Amniotic stem cell (primary cell): Measurements from ENCODE around the gene LRRC8D.

Experiments
- DNase-seq: peaks from one replicate; lab custom pipeline; 2025; lab: John Stamatoyannopoulos, UW

LRRC8D gene

GRCh38 chr1:89833183-89834082 is 12.6 kb downstream of the LRRC8D start:
- no peak for DNase-seq

GRCh38 chr1:89834083-89834704 is 13.4 kb downstream of the LRRC8D start:
- no peak for DNase-seq

- DNase-seq, result no peak
Observed at GRCh38 chr1:89836252-89837035, 15.6 kb downstream of the LRRC8D start.

- DNase-seq, result no peak
Observed at GRCh38 chr1:89837036-89837481, 16.2 kb downstream of the LRRC8D start.

GRCh38 chr1:89837510-89837909 is 16.7 kb downstream of the LRRC8D start:
- no peak for DNase-seq

- no peak for DNase-seq
Observed at GRCh38 chr1:89839516-89839915, 18.7 kb downstream of the LRRC8D start.

GRCh38 chr1:89841507-89841906 is 20.7 kb downstream of the LRRC8D start:
- DNase-seq, result no peak

- no peak for DNase-seq
Observed at GRCh38 chr1:89842567-89843272, 21.9 kb downstream of the LRRC8D start.

- peak; percentile 49 for DNase-seq
Observed at GRCh38 chr1:89843273-89844130, 22.7 kb downstream of the LRRC8D start.

GRCh38 chr1:89844241-89844807 is 23.5 kb downstream of the LRRC8D start:
- DNase-seq, result no peak

GRCh38 chr1:89844860-89845259 is 24.0 kb downstream of the LRRC8D start:
- DNase-seq, result no peak

- DNase-seq, result no peak
Observed at GRCh38 chr1:89847191-89847729, 26.4 kb downstream of the LRRC8D start.

GRCh38 chr1:89850844-89851415 is 30.1 kb downstream of the LRRC8D start:
- DNase-seq, result no peak

GRCh38 chr1:89854140-89854539 is 33.3 kb downstream of the LRRC8D start:
- DNase-seq, result no peak

GRCh38 chr1:89855413-89856123 is 34.7 kb downstream of the LRRC8D start:
- DNase-seq, result peak; percentile 10

GRCh38 chr1:89863165-89863830 is 42.5 kb downstream of the LRRC8D start:
- DNase-seq, result no peak

GRCh38 chr1:89865498-89866382 is 44.9 kb downstream of the LRRC8D start:
- no peak for DNase-seq

GRCh38 chr1:89866568-89866967 is 45.7 kb downstream of the LRRC8D start:
- DNase-seq, result no peak
